Transverse colon (tissue), 3 donors: Measurements from ENCODE around the gene STARD3.

Experiments used
- POLR2A ChIP-seq: fragments of 450-650 bp; IDR thresholded peaks from one replicate; pipeline ENCODE4 v1.6.1; 2016; ENCODE audit warnings: antibody characterized with exemption, mild to moderate bottlenecking, moderate library complexity
- TF ChIP-seq, protein P1 (sequence below), 5 experiments: fragments of 200-600 bp in 3 of 5; fragments of 450-650 bp in 2 of 5; sonication (generic) in 3 of 5; IDR thresholded peaks; 1 replicate in 2 of 5; 2 replicates in 3 of 5; pipeline ENCODE4 v1.5.1; 2016 to 2017; ENCODE audit warnings: antibody characterized with exemption in 5 of 5, inconsistent platforms in 3 of 5, mild to moderate bottlenecking in 2 of 5, moderate library complexity in 1 of 5

DNA sequence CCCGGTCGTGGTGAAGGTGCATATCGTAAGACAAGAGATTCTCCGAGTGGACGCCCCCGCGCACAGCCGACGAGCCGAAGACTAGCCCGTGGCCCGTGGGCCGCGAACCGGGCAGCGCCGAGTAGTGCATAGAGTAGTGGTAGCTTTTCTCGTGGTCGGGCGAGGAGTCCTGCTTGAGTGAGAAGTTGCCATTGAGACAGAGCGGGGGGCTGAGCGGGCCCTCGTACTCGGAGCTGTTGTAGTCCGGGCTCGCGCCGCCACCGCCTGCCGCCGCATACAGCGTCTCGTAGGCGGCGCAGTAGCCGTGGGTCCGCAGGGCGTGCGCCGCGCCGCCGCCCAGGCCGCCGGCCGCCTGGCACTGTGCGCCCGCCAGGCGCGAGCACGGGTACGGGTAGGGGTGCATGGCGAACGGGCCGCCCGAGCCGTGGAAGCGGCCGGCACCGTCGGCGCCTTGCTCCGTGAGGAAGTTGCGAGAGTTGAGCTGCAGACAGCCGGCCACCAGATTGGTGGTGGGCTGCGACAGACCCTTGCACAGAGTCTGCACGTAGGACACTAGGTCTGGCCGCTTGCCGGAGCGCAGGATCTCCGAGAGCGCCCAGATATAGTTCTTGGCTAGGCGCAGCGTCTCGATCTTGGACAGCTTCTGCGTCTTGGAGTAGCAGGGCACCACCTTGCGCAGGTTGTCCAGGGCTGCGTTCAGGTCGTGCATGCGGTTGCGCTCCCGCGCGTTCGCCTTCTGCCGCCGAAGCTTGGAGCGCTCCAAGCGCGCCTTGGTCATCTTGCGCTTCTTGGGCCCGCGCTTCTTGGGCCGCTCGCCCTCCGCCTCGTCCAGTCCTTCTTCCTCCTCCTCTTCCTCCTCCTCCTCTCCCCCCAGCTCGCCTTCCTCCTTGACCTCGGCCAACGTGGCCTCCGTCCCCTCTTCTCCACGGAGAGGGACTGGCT, 31.2 kb upstream of the STARD3 start:
- no peak for TF ChIP-seq POLR2A
- TF ChIP-seq, protein P1, sequence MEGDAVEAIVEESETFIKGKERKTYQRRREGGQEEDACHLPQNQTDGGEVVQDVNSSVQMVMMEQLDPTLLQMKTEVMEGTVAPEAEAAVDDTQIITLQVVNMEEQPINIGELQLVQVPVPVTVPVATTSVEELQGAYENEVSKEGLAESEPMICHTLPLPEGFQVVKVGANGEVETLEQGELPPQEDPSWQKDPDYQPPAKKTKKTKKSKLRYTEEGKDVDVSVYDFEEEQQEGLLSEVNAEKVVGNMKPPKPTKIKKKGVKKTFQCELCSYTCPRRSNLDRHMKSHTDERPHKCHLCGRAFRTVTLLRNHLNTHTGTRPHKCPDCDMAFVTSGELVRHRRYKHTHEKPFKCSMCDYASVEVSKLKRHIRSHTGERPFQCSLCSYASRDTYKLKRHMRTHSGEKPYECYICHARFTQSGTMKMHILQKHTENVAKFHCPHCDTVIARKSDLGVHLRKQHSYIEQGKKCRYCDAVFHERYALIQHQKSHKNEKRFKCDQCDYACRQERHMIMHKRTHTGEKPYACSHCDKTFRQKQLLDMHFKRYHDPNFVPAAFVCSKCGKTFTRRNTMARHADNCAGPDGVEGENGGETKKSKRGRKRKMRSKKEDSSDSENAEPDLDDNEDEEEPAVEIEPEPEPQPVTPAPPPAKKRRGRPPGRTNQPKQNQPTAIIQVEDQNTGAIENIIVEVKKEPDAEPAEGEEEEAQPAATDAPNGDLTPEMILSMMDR (IDR thresholded peaks at IDR 0.05), result no peak
